ENCODE measurements around the gene ARHGAP26.

The ARHGAP26 gene

GRCh38 chr5:143176048-143176447 is 405.9 kb downstream of the ARHGAP26 start:
- no peak for FAIRE-seq

- FAIRE-seq: no peak
Observed at GRCh38 chr5:143177263-143177983, 407.2 kb downstream of the ARHGAP26 start.

- FAIRE-seq: no peak
Observed at GRCh38 chr5:143179126-143179740, 409.1 kb downstream of the ARHGAP26 start.

- no peak for FAIRE-seq
Observed at GRCh38 chr5:143180751-143181150, 410.6 kb downstream of the ARHGAP26 start.

GRCh38 chr5:143181173-143181572 is 411.0 kb downstream of the ARHGAP26 start:
- no peak for FAIRE-seq

GRCh38 chr5:143182106-143182505 is 411.9 kb downstream of the ARHGAP26 start:
- FAIRE-seq: no peak

- FAIRE-seq: no peak
Observed at GRCh38 chr5:143182901-143183820, 413.0 kb downstream of the ARHGAP26 start.

- no peak for FAIRE-seq
Observed at GRCh38 chr5:143183989-143184388, 413.8 kb downstream of the ARHGAP26 start.

GRCh38 chr5:143186623-143187022 is 416.4 kb downstream of the ARHGAP26 start:
- FAIRE-seq: no peak

- no peak for FAIRE-seq
Observed at GRCh38 chr5:143187495-143187894, 417.3 kb downstream of the ARHGAP26 start.

GRCh38 chr5:143188083-143188482 is 417.9 kb downstream of the ARHGAP26 start:
- FAIRE-seq: no peak

GRCh38 chr5:143188692-143189091 is 418.5 kb downstream of the ARHGAP26 start:
- FAIRE-seq: no peak

- FAIRE-seq: no peak
Observed at GRCh38 chr5:143190260-143190810, 420.2 kb downstream of the ARHGAP26 start.

GRCh38 chr5:143191720-143192119 is 421.5 kb downstream of the ARHGAP26 start:
- FAIRE-seq: no peak

GRCh38 chr5:143192191-143192900 is 422.2 kb downstream of the ARHGAP26 start:
- FAIRE-seq: no peak

- FAIRE-seq: no peak
Observed at GRCh38 chr5:143194206-143194605, 424.0 kb downstream of the ARHGAP26 start.

- no peak for FAIRE-seq
Observed at GRCh38 chr5:143194713-143195112, 424.5 kb downstream of the ARHGAP26 start.

- FAIRE-seq: no peak
Observed at GRCh38 chr5:143195491-143195890, 425.3 kb downstream of the ARHGAP26 start.

- FAIRE-seq: no peak
Observed at GRCh38 chr5:143196601-143197259, 426.6 kb downstream of the ARHGAP26 start.

- no peak for FAIRE-seq
Observed at GRCh38 chr5:143197260-143197656, 427.1 kb downstream of the ARHGAP26 start.

GRCh38 chr5:143198332-143198731 is 428.2 kb downstream of the ARHGAP26 start:
- no peak for FAIRE-seq

- FAIRE-seq: no peak
Observed at GRCh38 chr5:143199161-143199560, 429.0 kb downstream of the ARHGAP26 start.

Measured in TTC549 (cell line).